Rectal smooth muscle tissue (tissue), 1 donor: ENCODE measurements around the gene RAB7A.

ENCODE experiments used
- H3K27ac ChIP-seq: one replicate; pipeline ENCODE4 v1.7.0; 2013; ENCODE audit warnings: low read depth, low read length, inconsistent platforms
- H3K27me3 ChIP-seq: one replicate; pipeline ENCODE4 v1.7.0; 2013; ENCODE audit warnings: low read length; ENCODE audit not compliant: control insufficient read depth, insufficient read depth
- H3K36me3 ChIP-seq: one replicate; pipeline ENCODE4 v1.7.0; 2013; ENCODE audit warnings: low read length; ENCODE audit not compliant: control insufficient read depth, insufficient read depth
- H3K4me1 ChIP-seq: one replicate; pipeline ENCODE4 v1.7.0; 2013; ENCODE audit warnings: low read length; ENCODE audit not compliant: control insufficient read depth, insufficient read depth
- H3K4me3 ChIP-seq: one replicate; pipeline ENCODE4 v1.7.0; 2013; ENCODE audit warnings: low read length
- H3K9ac ChIP-seq: one replicate; pipeline ENCODE4 v1.7.0; 2013; ENCODE audit warnings: low read length

RAB7A gene

DNA sequence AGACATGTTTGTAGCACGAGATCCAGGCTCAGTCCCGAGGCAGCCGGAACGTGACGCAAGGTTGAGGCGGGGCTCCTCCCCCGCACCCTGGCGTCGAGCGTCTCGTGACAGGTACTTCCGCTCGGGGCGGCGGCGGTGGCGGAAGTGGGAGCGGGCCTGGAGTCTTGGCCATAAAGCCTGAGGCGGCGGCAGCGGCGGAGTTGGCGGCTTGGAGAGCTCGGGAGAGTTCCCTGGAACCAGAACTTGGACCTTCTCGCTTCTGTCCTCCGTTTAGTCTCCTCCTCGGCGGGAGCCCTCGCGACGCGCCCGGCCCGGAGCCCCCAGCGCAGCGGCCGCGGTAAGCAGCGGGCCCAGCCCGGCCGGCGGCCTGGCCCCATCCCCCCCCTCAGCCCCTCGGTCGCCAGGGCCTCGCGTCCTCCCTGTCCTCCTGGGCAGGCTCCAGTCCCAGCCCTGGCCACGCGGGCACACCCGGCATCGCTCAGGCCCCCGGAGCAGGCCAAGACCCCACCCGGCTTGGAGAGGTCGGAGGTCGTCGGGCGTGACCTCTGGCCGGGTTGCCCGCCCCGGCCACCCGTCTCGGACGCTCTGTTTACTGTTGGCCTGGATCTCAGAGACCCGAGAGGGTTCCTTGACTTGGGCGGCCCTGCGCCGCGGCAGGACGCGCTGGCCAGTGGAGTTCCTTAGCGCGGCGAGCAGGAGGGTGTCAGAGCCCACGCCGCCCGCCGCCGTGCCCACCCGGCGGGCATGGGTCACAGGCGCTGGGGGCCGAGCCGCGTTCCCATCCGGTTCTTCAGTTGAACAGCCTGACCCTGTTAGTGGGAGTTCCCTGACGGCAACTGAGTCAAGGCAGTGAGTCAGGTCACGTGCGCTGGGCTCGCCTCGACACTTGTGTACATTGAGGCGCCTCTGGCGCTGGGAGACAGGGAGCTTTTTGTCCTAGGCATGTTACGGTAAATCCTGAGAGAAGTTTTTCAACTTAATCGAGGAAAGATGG, at the start of gene RAB7A:
TSS of gene RAB7A (plus strand) at position 161 of the 994 bp plus-strand sequence. CDS start 69,185 bp downstream, outside the sequence.
- Histone ChIP-seq H3K4me1 (peaks cover 21% of the 10 kb centered on the region), H3K36me3 (no peaks in the 10 kb centered on the region), H3K27ac (peak within 1 kb of the TSS; percentile 97), H3K9ac (peak within 1 kb of the TSS; percentile 89), H3K4me3 (peak within 1 kb of the TSS; percentile 93), H3K27me3 (no peaks in the 10 kb centered on the region)

DNA sequence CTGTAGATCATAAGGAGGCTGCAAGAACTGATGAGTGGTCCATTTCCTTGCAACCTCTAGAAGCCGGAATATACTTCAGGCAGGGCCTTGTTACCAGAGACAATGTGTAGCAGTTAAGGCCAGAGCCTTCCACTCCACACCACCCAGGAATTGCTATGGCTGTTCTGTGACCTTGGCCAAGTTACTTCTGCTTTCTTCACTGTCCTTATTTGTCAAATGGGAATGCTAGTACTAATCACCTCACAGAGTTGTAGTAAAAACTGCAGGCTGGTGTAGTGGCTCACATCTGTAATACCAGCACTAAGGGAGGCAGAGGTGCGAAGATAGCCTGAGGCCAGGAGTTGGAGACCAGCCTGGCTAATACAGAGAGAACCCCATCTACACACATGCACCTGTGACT, 46.6 kb upstream of the RAB7A start:
- H3K9ac ChIP-seq = no peak overlapping the region
- H3K27me3 ChIP-seq = no peaks in the 10 kb centered on the region
- no peak overlapping the region for H3K4me3 ChIP-seq
- H3K27ac ChIP-seq = no peak overlapping the region
- no peaks in the 10 kb centered on the region for H3K4me1 ChIP-seq
- no peaks in the 10 kb centered on the region for H3K36me3 ChIP-seq

DNA sequence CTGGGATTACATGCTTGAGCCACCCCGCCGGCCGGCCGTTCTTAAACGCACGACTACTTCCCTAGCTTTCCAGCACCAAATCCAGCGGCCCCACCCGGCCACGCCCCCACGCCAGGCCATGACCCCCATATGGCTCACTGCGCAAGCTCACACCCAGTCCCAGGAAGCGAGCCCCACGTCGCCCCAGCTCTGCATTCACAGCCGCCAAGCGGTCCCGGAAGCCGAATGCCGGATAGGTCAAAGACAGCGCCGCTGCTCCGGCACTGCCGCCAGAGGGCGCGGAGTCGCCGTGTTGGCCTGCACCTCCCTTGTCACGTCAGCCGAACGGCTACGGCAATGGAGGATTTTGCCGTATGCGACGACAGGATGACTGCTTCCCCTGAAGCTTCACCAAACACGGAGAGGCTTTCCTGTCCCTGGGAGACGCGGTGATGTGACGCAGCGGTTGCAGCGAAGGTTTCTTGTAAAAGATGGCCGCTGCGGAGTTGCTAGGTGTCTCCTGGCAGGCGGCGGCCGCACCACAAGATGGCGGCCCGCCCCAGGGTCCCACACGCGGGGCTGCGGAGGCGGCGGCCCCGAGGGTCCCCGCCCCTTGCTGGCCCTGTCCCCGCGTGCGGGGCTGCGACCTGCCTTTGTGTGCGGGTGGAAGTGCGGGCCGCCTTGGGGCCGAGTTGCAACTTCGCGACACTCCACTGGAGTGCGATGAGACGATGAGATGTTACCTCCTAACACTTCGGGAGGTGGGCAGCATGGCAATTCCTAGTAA, 45.2 kb upstream of the RAB7A start:
- H3K27me3 ChIP-seq = no peaks in the 10 kb centered on the region
- no peaks in the 10 kb centered on the region for H3K36me3 ChIP-seq
- H3K9ac ChIP-seq = peak overlapping the region; percentile 17
- H3K4me3 ChIP-seq = peak overlapping the region; percentile 62
- peak overlapping the region; percentile 77 for H3K27ac ChIP-seq
- no peaks in the 10 kb centered on the region for H3K4me1 ChIP-seq

DNA sequence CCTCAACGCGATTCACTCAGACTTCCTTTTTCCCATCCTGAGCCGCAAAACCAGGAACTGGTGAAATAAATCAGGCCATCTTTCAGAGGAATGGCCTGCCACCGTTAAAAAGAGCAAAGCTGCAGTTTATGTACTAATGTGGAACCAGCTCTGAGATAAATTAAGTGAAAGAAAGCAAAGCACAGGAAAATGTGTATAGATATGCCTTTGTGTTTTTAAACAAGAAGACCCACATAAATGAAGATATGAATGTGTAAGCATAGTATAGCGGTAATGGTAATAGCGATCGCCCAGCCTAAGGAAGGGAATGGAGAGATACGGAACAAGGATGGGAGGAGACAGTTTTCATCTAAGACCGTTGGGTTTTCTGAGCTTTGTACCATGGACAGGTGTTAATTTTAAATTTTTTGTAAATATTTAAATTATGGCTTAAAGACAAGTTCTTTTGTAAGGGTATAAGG, 44.6 kb upstream of the RAB7A start:
- Histone ChIP-seq H3K4me3 (peak overlapping the region; percentile 62), H3K27me3 (no peaks in the 10 kb centered on the region), H3K4me1 (no peaks in the 10 kb centered on the region), H3K27ac (peak overlapping the region; percentile 77), H3K36me3 (no peaks in the 10 kb centered on the region), H3K9ac (peak overlapping the region; percentile 17)

DNA sequence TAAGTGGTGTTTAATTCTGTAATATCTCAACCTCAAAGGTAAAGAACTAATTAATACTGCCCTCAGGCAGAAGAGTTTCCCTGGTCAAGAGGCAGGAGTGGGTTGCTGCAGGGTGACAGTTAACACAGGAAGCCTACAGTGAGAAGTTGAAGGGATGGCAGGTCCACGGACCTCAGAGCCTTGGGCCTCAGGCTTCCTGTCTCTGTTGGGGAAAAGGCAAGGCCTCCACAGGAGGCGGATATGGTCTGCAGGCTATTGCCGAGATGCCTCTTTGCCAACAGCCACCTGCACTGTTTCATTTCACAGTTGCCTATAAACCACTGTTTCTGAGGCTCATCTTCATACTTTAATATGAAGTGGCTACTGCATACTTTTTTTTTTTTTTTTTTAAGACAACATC, 42.0 kb upstream of the RAB7A start:
- no peaks in the 10 kb centered on the region for H3K36me3 ChIP-seq
- no peak overlapping the region for H3K4me3 ChIP-seq
- H3K4me1 ChIP-seq = no peaks in the 10 kb centered on the region
- H3K27me3 ChIP-seq = no peaks in the 10 kb centered on the region
- H3K27ac ChIP-seq = no peak overlapping the region
- no peak overlapping the region for H3K9ac ChIP-seq

DNA sequence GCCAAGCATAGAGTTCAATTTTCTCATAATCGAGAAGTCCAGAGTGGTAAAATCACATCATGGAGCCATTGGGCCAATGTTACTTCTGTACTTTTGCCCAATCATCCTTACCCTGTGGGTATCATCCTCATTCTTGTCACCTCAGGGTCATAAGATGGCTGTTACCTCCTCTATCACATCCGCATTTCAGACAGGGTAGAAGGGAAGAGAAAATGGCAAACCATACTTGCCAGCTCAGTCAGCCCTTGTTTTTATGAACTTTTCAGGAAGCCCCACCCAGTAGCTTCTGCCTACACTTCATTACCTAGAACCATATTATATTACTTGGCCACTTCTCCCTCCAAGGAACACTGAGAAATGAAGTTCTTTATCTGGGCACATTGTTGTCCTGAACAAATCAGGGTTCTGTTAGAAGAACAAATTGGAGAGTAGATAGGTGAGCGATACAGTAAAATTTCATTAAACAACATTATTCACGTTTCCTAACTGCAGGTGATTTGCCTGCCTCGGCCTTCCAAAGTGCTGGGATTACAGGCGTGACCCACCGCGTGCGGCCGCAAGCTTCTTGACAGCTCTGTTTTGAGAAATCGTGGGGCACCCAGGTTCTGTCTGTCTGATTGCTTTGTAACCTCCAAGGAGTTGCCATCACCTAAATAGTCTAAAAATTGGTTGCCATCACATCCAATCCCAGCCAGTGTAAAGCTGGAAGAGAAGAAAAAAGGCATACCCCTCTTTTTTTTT, 40.8 kb upstream of the RAB7A start:
- Histone ChIP-seq H3K4me3 (no peak overlapping the region), H3K27me3 (no peaks in the 10 kb centered on the region), H3K27ac (no peak overlapping the region), H3K36me3 (no peaks in the 10 kb centered on the region), H3K4me1 (no peaks in the 10 kb centered on the region), H3K9ac (no peak overlapping the region)

DNA sequence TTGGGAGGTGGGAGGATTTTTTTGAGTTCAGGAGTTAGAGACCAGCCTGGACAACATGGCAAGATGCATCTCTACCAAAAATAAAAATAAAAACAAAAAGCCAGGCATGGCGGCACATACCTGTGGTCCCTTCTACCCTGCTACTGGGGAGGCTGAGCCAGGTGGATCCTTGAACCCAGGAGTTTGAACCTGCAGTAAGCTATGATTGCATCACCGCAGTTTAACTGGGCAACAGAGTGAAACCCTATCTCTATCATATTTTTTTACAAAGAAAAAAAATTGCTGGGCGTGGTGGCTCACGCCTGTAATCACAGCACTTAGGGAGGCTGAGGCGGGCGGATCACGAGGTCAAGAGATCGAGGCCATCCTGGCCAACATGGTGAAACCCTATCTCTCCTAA, 39.5 kb upstream of the RAB7A start:
- Histone ChIP-seq H3K27ac (no peak overlapping the region), H3K9ac (no peak overlapping the region), H3K4me3 (no peak overlapping the region), H3K27me3 (no peaks in the 10 kb centered on the region), H3K4me1 (no peaks in the 10 kb centered on the region), H3K36me3 (no peaks in the 10 kb centered on the region)

DNA sequence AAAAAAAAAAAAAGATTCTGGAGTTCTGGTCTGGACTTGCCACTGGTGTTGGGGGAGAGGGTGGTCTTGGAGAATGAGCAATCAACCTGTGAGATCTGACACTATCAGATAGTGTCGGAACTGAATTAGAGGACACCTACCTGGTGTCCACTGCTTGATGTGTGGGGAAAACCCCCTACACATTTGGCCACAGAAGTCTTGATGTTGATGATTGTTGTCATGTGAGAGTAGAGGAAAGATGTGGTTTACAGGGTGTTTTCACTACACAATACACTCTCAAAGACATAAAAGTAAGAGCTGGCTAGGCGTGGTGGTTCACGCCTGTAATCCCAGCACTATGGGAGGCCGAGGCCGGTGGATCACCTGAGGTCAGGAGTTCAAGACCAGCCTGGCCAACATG, 36.9 kb upstream of the RAB7A start:
- H3K27ac ChIP-seq = no peak overlapping the region
- no peaks in the 10 kb centered on the region for H3K4me1 ChIP-seq
- no peak overlapping the region for H3K9ac ChIP-seq
- H3K27me3 ChIP-seq = no peaks in the 10 kb centered on the region
- H3K4me3 ChIP-seq = no peak overlapping the region
- no peaks in the 10 kb centered on the region for H3K36me3 ChIP-seq

DNA sequence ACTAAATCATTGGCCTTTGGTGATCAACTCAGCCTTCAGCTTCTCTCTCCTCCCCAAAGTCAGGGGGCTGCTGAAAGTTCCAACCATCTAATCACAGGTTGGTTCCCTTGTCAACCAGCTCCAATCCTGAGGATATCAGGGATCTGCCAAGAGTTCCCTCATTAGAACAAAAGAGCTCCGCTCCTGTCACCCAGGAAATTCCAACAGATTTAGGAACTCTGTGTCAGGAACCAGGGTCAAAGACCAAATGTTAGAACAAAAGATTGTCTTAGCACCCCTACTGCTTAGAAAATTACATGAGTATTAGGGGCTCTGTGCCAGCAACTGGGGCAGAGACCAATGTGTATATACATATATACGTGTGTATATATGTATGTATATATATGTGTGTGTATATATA, 32.3 kb upstream of the RAB7A start:
- H3K4me1 ChIP-seq = no peaks in the 10 kb centered on the region
- no peak overlapping the region for H3K4me3 ChIP-seq
- no peak overlapping the region for H3K27ac ChIP-seq
- no peaks in the 10 kb centered on the region for H3K27me3 ChIP-seq
- H3K36me3 ChIP-seq = no peaks in the 10 kb centered on the region
- H3K9ac ChIP-seq = no peak overlapping the region

DNA sequence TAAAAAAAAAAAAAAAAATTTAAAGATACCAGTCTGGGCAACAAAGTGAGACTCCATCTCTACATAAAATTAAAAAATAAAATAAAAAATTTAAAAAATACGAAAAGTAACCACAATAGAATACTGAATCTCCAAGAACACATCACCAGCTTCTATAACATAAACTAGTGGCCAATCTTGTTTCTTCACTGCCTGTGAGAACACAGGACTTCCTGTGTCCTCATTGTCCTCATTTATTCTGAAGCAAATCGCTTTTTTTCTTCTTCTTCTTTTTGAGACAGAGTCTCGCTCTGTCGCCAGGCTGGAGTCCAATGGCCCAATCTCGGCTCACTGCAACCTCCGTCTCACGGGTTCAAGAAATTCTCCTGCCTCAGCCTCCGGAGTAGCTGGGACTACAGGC, 28.6 kb upstream of the RAB7A start:
- no peak overlapping the region for H3K9ac ChIP-seq
- H3K4me3 ChIP-seq = no peak overlapping the region
- no peak overlapping the region for H3K27ac ChIP-seq
- no peaks in the 10 kb centered on the region for H3K36me3 ChIP-seq
- H3K4me1 ChIP-seq = no peaks in the 10 kb centered on the region
- H3K27me3 ChIP-seq = no peaks in the 10 kb centered on the region

DNA sequence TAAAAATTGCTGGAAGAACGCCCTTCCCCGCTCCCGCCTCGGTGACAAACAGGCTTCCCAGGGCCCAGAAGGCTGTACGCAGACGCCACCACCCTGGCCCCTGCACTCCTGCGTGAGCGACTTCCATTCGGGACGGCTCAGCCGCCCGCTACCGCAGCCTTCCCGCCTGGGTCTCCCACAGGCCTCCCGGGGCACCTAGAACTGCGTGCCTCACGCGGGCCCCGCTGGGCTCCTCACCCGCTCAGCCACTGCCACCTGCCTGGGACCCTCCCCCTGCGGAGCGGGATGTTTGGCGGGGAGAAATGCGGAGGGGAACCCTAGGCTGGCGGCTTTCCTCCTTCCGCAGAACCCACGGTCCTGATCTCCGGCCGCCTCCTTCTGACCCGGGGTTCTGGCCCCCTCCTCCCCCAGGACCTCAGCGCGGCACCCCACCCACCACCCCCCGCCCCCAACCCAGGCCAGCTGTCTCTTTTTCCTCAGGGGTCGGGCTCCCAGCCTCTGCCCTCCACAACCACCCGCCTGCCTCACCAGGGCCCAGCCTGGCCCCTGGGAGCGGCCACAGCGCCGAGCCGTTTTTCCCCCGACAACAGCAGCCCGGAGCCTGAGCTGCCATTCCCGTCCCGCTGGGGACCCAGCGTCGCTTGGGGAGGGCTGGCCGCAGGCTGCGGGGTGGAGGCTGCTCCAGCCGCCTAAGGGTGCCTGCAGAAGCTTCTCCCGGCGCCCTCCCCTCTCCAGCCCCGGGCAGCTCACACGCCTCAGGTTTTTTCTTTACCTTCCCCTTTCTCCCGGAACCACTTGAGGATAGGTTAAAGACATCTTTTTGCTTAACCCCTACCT, 27.6 kb upstream of the RAB7A start:
- Histone ChIP-seq H3K9ac (peak overlapping the region; percentile 68), H3K27ac (peak overlapping the region; percentile 75), H3K4me3 (peak overlapping the region; percentile 81), H3K36me3 (no peaks in the 10 kb centered on the region), H3K4me1 (no peaks in the 10 kb centered on the region), H3K27me3 (no peaks in the 10 kb centered on the region)
